Trophoblast cell (in vitro differentiated cells and primary cell): ENCODE data around the gene NUTM2E.
"Not testable (repeated sequence)": the region's sequence is repeated elsewhere in the genome, so short reads cannot be mapped to it uniquely, and the experiment has no call there.

ENCODE experiments used
- DNase-seq, 2 donors: peaks; one replicate each; pipeline ENCODE4 v3.0.0-alpha.2; 2016
- H2AFZ ChIP-seq: 2 replicates; pipeline ENCODE4 v1.6.1; 2013; ENCODE audit warnings: low read length, moderate library complexity, mild to moderate bottlenecking; ENCODE audit not compliant: insufficient read depth, poor library complexity
- H2AK5ac ChIP-seq: 2 replicates; pipeline ENCODE4 v1.6.1; 2013; ENCODE audit warnings: mild to moderate bottlenecking, low read length
- H2BK120ac ChIP-seq: 2 replicates; pipeline ENCODE4 v1.6.1; 2013; ENCODE audit warnings: low read length, mild to moderate bottlenecking, moderate library complexity; ENCODE audit not compliant: insufficient read depth, poor library complexity
- H2BK12ac ChIP-seq: 2 replicates; pipeline ENCODE4 v1.6.1; 2013; ENCODE audit warnings: mild to moderate bottlenecking, low read length, moderate library complexity
- H2BK5ac ChIP-seq: 2 replicates; pipeline ENCODE4 v1.6.1; 2013; ENCODE audit warnings: low read length, low read depth, moderate library complexity, mild to moderate bottlenecking; ENCODE audit not compliant: poor library complexity
- H3K14ac ChIP-seq: 2 replicates; pipeline ENCODE4 v1.6.1; 2013; ENCODE audit warnings: mild to moderate bottlenecking, low read length
- H3K18ac ChIP-seq: 2 replicates; pipeline ENCODE4 v1.6.1; 2013; ENCODE audit warnings: mild to moderate bottlenecking, low read length
- H3K23ac ChIP-seq: 2 replicates; pipeline ENCODE4 v1.6.1; 2013; ENCODE audit warnings: low read length
- H3K27ac ChIP-seq: 2 replicates; pipeline ENCODE4 v1.5.1; 2013; ENCODE audit warnings: low read depth, mild to moderate bottlenecking, inconsistent platforms, low read length, moderate library complexity
- H3K27me3 ChIP-seq: 2 replicates; pipeline ENCODE4 v1.6.1; 2013; ENCODE audit warnings: inconsistent platforms, mild to moderate bottlenecking, low read length, moderate library complexity; ENCODE audit not compliant: insufficient read depth
- H3K36me3 ChIP-seq, 2 experiments: 1 replicate in 1 of 2; 2 replicates in 1 of 2; pipeline ENCODE4 v1.6.1; 2013; ENCODE audit warnings: low read length in 2 of 2, mild to moderate bottlenecking in 2 of 2, moderate library complexity in 1 of 2; ENCODE audit not compliant: insufficient read depth in 2 of 2, control insufficient read depth in 1 of 2
- H3K4ac ChIP-seq: 2 replicates; pipeline ENCODE4 v1.6.1; 2013; ENCODE audit warnings: low read depth, mild to moderate bottlenecking, low read length, moderate library complexity
- H3K4me1 ChIP-seq, 2 experiments: 1 replicate in 1 of 2; 2 replicates in 1 of 2; pipeline ENCODE4 v1.6.1; 2013; ENCODE audit warnings: low read length in 2 of 2, mild to moderate bottlenecking in 2 of 2, moderate library complexity in 1 of 2; ENCODE audit not compliant: insufficient read depth in 2 of 2, control insufficient read depth in 1 of 2
- H3K4me2 ChIP-seq: 2 replicates; pipeline ENCODE4 v1.6.1; 2013; ENCODE audit warnings: inconsistent platforms, mild to moderate bottlenecking, low read length, moderate library complexity
- H3K4me3 ChIP-seq: 2 replicates; pipeline ENCODE4 v1.5.1; 2013; ENCODE audit warnings: mild to moderate bottlenecking, low read depth, low read length, inconsistent platforms
- H3K79me1 ChIP-seq: one replicate; pipeline ENCODE4 v1.6.1; 2013; ENCODE audit warnings: low read length
- H3K79me2 ChIP-seq: 2 replicates; pipeline ENCODE4 v1.6.1; 2013; ENCODE audit warnings: low read length, mild to moderate bottlenecking; ENCODE audit not compliant: control insufficient read depth, insufficient read depth, poor library complexity
- H3K9ac ChIP-seq: 2 replicates; pipeline ENCODE4 v1.6.1; 2013; ENCODE audit warnings: mild to moderate bottlenecking, low read length
- H3K9me3 ChIP-seq: 2 replicates; pipeline ENCODE4 v1.6.1; 2013; ENCODE audit warnings: low read depth, mild to moderate bottlenecking, control low read depth, inconsistent platforms, low read length; ENCODE audit not compliant: insufficient read depth
- H4K12ac ChIP-seq: 2 replicates; pipeline ENCODE4 v1.6.1; 2013; ENCODE audit warnings: low read depth, mild to moderate bottlenecking, low read length, moderate library complexity
- H4K8ac ChIP-seq: 2 replicates; pipeline ENCODE4 v1.6.1; 2013; ENCODE audit warnings: low read depth, mild to moderate bottlenecking, low read length, moderate library complexity
- H4K91ac ChIP-seq: one replicate; pipeline ENCODE4 v1.6.1; 2013; ENCODE audit warnings: low read depth, mild to moderate bottlenecking, low read length, moderate library complexity
- WGBS: extraction: QIAGEN DNeasy Blood & Tissue Kit; methylation state at CpG from one replicate; pipeline ENCODE4 v1.1.7; 2013; ENCODE audit warnings: missing lambda C conversion rate; ENCODE audit not compliant: insufficient read length, insufficient coverage; ENCODE audit errors: extremely low coverage; 5-methylcytosine and 5-hydroxymethylcytosine counted together

The NUTM2E gene

DNA sequence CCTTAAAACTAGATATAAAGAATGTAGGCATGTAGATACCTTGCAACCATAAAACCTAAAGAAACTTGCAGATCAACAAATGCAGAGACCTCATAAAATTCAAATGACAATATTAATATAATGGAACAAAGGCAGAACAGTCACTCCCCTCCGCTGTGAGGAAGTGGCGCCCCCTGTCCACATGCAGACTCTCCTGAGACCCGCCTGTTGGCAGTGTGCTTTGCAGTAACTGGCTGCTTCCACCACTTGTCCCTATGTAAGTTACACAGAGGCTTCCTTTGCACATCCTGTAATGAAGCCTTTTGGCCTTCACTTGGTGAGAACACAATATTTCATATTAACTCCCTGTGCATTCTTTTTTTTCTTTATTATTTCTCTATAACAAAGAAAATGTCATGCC lies 36.3 kb downstream of the NUTM2E start:
- H2AFZ ChIP-seq, H3K4ac ChIP-seq, H3K27me3 ChIP-seq, H2BK5ac ChIP-seq, H3K18ac ChIP-seq, H2AK5ac ChIP-seq, H3K4me2 ChIP-seq, H3K79me2 ChIP-seq, H2BK12ac ChIP-seq, H3K4me3 ChIP-seq, H2BK120ac ChIP-seq, H3K79me1 ChIP-seq, DNase-seq, H4K12ac ChIP-seq, H3K9me3 ChIP-seq, H3K14ac ChIP-seq, H3K9ac ChIP-seq, H4K8ac ChIP-seq, H4K91ac ChIP-seq, H3K36me3 ChIP-seq, H3K27ac ChIP-seq, H3K23ac ChIP-seq, H3K4me1 ChIP-seq: not testable (repeated sequence)
- no CpG with 5 or more reads among the region's 3 CpGs for WGBS

DNA sequence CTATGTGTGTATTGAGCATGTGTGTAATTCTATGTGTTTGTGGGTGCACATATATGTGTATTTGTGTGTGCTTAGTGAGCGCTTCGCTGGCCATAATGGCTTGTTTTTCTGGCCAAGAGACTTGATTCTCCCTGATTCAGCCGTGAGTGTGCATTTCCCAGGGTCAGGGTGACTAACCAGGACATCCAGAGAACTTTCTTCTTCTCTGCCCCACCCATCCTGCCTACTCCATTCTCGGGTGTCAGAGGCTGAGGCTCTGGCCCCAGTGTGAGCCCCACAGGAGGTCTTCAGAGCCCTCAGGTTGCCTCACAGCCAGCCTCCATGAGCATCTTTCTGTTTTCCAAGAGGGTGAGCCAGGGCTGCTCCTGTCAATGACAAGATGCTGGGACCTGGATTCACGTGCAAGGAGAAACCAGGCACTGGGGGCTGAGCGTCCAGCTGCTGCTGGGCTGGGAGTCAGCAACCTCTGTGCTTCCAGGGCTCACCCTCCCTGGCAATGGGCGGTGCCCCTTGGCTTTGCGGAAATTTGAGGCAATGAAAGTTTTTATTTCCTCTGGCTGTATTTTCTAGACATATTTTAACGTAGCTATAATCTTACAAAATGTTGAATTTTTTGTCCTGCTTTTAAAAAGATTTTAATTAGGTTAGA lies 40.5 kb downstream of the NUTM2E start:
- not testable (repeated sequence) for H2BK120ac ChIP-seq, H4K12ac ChIP-seq, H4K91ac ChIP-seq, H3K9me3 ChIP-seq, H3K79me2 ChIP-seq, H3K18ac ChIP-seq, H4K8ac ChIP-seq, H3K9ac ChIP-seq, H3K4me1 ChIP-seq, H2AK5ac ChIP-seq, H3K4me3 ChIP-seq, H3K36me3 ChIP-seq, H2BK5ac ChIP-seq, H3K23ac ChIP-seq, H3K79me1 ChIP-seq, H3K4me2 ChIP-seq, H3K27me3 ChIP-seq, H2AFZ ChIP-seq, H3K27ac ChIP-seq, H3K14ac ChIP-seq, H2BK12ac ChIP-seq, H3K4ac ChIP-seq, DNase-seq
- WGBS, result no CpG with 5 or more reads among the region's 9 CpGs

DNA sequence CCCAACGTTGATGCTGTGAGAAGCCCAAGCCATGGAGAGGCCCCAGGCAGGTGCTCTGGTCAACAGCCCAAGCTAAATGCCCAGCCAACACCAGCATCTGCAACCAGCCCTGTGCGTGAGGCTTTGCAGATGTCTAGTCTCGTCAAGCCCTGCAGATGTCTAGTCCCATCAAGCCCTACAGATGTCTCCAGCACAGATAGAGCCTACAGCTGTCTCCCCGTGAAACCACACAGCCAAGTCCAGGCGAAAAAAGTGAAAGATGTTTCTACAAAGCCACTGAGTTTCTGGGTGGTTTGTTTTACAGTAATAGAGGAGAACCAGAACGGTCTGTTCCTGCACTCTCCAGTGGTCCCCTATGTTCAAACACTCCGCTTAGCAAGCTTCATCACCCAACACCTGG lies 41.5 kb downstream of the NUTM2E start:
- not testable (repeated sequence) for H3K27ac ChIP-seq

DNA sequence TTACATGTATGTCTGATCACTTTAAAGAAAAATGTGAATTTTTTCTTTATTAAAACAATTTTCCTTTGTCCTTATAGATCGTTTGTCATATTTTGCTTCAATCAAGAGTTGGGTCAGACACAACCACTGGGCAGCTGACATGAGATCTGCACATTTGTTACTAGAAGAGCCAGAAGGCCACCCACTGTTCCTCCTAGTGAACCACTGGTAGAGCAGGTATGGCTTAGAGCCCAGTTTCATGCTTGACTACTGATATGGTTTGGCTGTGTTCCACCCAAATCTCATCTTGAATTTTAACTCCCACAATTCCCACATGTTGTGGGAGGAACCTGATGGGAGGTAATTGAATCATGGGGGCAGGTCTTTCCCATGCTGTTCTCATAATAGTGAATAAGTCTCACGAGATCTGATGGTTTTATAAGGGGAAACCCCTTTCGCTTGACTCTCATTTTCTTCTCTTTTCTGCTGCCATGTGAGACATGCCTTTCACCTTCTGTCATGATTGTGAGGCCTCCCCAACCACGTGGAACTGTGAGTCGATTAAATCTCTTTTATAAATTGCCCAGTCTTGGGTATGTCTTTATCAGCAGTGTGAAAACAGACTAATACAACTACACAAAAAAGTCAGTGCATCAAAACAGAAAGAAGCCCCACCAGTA lies 43.0 kb downstream of the NUTM2E start:
- H3K23ac ChIP-seq, H3K4ac ChIP-seq, H3K27ac ChIP-seq, H3K4me1 ChIP-seq, H2AFZ ChIP-seq, H4K12ac ChIP-seq, H3K9ac ChIP-seq, H3K14ac ChIP-seq, H2AK5ac ChIP-seq, H4K8ac ChIP-seq, DNase-seq, H3K4me3 ChIP-seq, H2BK5ac ChIP-seq, H3K9me3 ChIP-seq, H3K4me2 ChIP-seq, H2BK120ac ChIP-seq, H3K36me3 ChIP-seq, H4K91ac ChIP-seq, H3K79me2 ChIP-seq, H3K27me3 ChIP-seq, H3K79me1 ChIP-seq, H2BK12ac ChIP-seq, H3K18ac ChIP-seq: not testable (repeated sequence)
- no CpG with 5 or more reads among the region's 5 CpGs for WGBS

More for the DNA sequence above, 41.5 kb downstream of the NUTM2E start:
- not testable (repeated sequence) for DNase-seq, H2AFZ ChIP-seq, H4K91ac ChIP-seq, H3K4me2 ChIP-seq, H3K27me3 ChIP-seq, H3K23ac ChIP-seq, H3K18ac ChIP-seq, H3K9me3 ChIP-seq, H3K36me3 ChIP-seq, H3K4me1 ChIP-seq, H4K8ac ChIP-seq, H3K14ac ChIP-seq, H2BK120ac ChIP-seq, H3K4me3 ChIP-seq, H3K79me2 ChIP-seq, H3K79me1 ChIP-seq, H3K4ac ChIP-seq, H2BK12ac ChIP-seq, H2AK5ac ChIP-seq, H3K9ac ChIP-seq, H4K12ac ChIP-seq, H2BK5ac ChIP-seq
- WGBS, result no CpG with 5 or more reads among the region's 7 CpGs
